ENCODE measurements around the gene C10orf95. TPM values are rescaled to one million over a fixed set of nuclear protein-coding genes. Genes with fewer than 3 reads are reported as not detected.

Gene C10orf95
- total and polyA plus RNA-seq, 2 donors (not counting 1 experiment from before 2014, with no cell fraction given): 0.32 to 0.63 TPM

DNA sequence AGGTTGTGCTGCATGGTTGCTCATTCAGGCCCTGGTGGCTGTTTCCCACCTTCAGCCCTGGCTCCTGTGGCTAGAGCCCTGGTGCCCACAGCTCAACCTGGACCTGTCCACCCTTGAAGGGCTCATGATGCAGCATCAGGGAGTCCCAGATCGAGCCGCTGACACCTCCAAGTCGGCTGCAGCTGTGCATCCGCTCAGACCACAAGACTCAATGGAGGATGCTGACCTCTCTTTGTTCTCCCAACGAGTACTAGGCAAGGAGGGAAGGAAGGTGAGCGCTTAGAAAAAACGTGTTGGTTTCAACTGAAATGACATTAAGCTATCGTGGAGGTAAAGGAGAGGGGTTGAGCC lies 9.5 kb upstream of the C10orf95 start:
- H3K4me2 ChIP-seq (replicated peaks; ENCODE audit: low read depth, low read length, poor library complexity, severe bottlenecking): peak overlapping the region; percentile 95
- H3K36me3 ChIP-seq (replicated peaks in 1 of 2; ENCODE audit: control extremely low read depth in 1 of 2, control insufficient read depth in 1 of 2, extremely low read depth in 1 of 2, insufficient read depth in 2 of 2, low read length in 1 of 2): peaks cover 0 to 5% of the 10 kb centered on the region in 2 experiments
- Mint-ChIP-seq H3K4me3 (peak overlapping the region; percentile 85), H3K27ac (peak overlapping the region; percentile 76), H3K9me3 (ENCODE audit: insufficient read depth) (no peaks in the 10 kb centered on the region), H3K4me1 (peaks cover 29% of the 10 kb centered on the region), H3K27me3 (no peaks in the 10 kb centered on the region)
- H3K4me1 ChIP-seq (ENCODE audit: control insufficient read depth in 2 of 2, insufficient read depth in 2 of 2, low read length in 2 of 2): peaks cover 17 to 23% of the 10 kb centered on the region in 2 donors
- 23% methylated on average over 8 of the region's 8 CpGs for WGBS (ENCODE audit: insufficient coverage)
- H3K27me3 ChIP-seq (replicated peaks in 1 of 4; ENCODE audit: control extremely low read depth in 1 of 4, control insufficient read depth in 3 of 4, insufficient read depth in 4 of 4, low read length in 3 of 4): peaks cover 0 to 4% (median 0%) of the 10 kb centered on the region in 4 experiments
- H3K27ac ChIP-seq (ENCODE audit: low read length in 2 of 2): peak overlapping the region; percentile 17 to 46
- peak overlapping the region in 4 of 5 experiments; percentile 55 to 76 (median 70) for H3K4me3 ChIP-seq (ENCODE audit: control extremely low read depth in 1 of 5, extremely low read depth in 1 of 5, insufficient read depth in 1 of 5, low read depth in 2 of 5, low read length in 4 of 5)
- peak overlapping the region; percentile 70 for H3K9ac ChIP-seq (ENCODE audit: low read length)
- POLR2A ChIA-PET: interaction anchor here (0.7 to 3.4 kb wide), 6 partner anchors 10 to 101 kb away, joined by 3 to 25 read pairs (median 7); partner anchors contain the start of genes C10orf95, CUEDC2, FBXL15 and NFKB2
- peak; percentile 12 for ATAC-seq (ENCODE audit: low read depth)
- CTCF ChIA-PET: interaction anchor here (0.9 to 4.0 kb wide), 9 partner anchors 9 to 291 kb away, joined by 3 to 36 read pairs (median 7); partner anchors contain the start of genes C10orf95 and SUFU
- H3K9me3 ChIP-seq (ENCODE audit: control extremely low read depth in 1 of 3, control insufficient read depth in 2 of 3, insufficient read depth in 1 of 3, low read length in 2 of 3): no peaks in the 10 kb centered on the region
- intact Hi-C loops (cut with micrococcal nuclease): loop anchor here (1.0 kb wide), 6 partner anchors 11 to 181 kb away; partner anchors contain the start of genes ACTR1A, CUEDC2 and FBXL15
- peak overlapping the region; percentile 95 for H2AFZ ChIP-seq (ENCODE audit: insufficient read depth, low read depth, low read length, poor library complexity, severe bottlenecking)
- no peaks in the 10 kb centered on the region for H4K20me1 ChIP-seq (ENCODE audit: control insufficient read depth, insufficient read depth, low read length, poor library complexity, severe bottlenecking)
- TF ChIP-seq EZH2 (IDR thresholded peaks at IDR 0.05; ENCODE audit: borderline replicate concordance, insufficient read depth, low read depth, low read length, poor library complexity, severe bottlenecking): no peak
- TF ChIP-seq, protein P1, sequence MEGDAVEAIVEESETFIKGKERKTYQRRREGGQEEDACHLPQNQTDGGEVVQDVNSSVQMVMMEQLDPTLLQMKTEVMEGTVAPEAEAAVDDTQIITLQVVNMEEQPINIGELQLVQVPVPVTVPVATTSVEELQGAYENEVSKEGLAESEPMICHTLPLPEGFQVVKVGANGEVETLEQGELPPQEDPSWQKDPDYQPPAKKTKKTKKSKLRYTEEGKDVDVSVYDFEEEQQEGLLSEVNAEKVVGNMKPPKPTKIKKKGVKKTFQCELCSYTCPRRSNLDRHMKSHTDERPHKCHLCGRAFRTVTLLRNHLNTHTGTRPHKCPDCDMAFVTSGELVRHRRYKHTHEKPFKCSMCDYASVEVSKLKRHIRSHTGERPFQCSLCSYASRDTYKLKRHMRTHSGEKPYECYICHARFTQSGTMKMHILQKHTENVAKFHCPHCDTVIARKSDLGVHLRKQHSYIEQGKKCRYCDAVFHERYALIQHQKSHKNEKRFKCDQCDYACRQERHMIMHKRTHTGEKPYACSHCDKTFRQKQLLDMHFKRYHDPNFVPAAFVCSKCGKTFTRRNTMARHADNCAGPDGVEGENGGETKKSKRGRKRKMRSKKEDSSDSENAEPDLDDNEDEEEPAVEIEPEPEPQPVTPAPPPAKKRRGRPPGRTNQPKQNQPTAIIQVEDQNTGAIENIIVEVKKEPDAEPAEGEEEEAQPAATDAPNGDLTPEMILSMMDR (IDR thresholded peaks at IDR 0.05): no peak
- H3K79me2 ChIP-seq (ENCODE audit: control insufficient read depth, insufficient read depth, low read length): peaks cover 12% of the 10 kb centered on the region
- no peak for DNase-seq

DNA sequence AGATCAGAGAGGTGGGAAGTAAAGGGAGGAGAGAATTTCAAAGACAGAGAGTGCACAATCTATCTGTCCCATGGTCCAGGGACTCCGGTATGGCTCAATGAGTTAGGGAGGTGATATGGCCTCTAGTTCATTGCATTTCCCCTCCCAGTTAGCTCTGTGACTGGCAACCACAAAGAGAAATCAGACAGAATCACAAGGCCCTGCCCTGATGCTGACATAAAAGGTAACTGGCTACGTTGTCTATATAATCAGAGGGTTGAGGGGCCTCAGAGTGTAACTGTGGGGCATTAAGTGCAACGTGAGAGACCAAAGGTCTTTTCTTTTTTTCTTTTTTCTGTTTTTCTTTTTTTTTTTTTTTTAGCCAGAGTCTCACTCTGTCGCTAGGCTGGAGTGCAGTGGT lies 7.3 kb upstream of the C10orf95 start:
- H3K27ac Mint-ChIP-seq: no peak overlapping the region
- DNase-seq: no peak
- H3K27me3 Mint-ChIP-seq: no peaks in the 10 kb centered on the region
- intact Hi-C loops (cut with micrococcal nuclease): no loop called here
- Histone ChIP-seq H3K36me3 (replicated peaks in 1 of 2; ENCODE audit: control extremely low read depth in 1 of 2, control insufficient read depth in 1 of 2, extremely low read depth in 1 of 2, insufficient read depth in 2 of 2, low read length in 1 of 2) (peaks cover 0 to 13% of the 10 kb centered on the region in 2 experiments), H3K9ac (ENCODE audit: low read length) (no peak overlapping the region), H3K79me2 (ENCODE audit: control insufficient read depth, insufficient read depth, low read length) (peaks cover 12% of the 10 kb centered on the region), H3K4me1 (ENCODE audit: control insufficient read depth in 2 of 2, insufficient read depth in 2 of 2, low read length in 2 of 2) (peaks cover 17 to 23% of the 10 kb centered on the region in 2 donors), H3K27me3 (replicated peaks in 1 of 4; ENCODE audit: control extremely low read depth in 1 of 4, control insufficient read depth in 3 of 4, insufficient read depth in 4 of 4, low read length in 3 of 4) (peaks cover 0 to 4% (median 0%) of the 10 kb centered on the region in 4 experiments), H4K20me1 (ENCODE audit: control insufficient read depth, insufficient read depth, low read length, poor library complexity, severe bottlenecking) (no peaks in the 10 kb centered on the region), H3K27ac (ENCODE audit: low read length in 2 of 2) (no peak overlapping the region), H3K4me3 (ENCODE audit: control extremely low read depth in 1 of 5, extremely low read depth in 1 of 5, insufficient read depth in 1 of 5, low read depth in 2 of 5, low read length in 4 of 5) (no peak overlapping the region), H3K4me2 (replicated peaks; ENCODE audit: low read depth, low read length, poor library complexity, severe bottlenecking) (no peak overlapping the region), H3K9me3 (ENCODE audit: control extremely low read depth in 1 of 3, control insufficient read depth in 2 of 3, insufficient read depth in 1 of 3, low read length in 2 of 3) (no peaks in the 10 kb centered on the region), H2AFZ (ENCODE audit: insufficient read depth, low read depth, low read length, poor library complexity, severe bottlenecking) (no peak overlapping the region)
- WGBS (ENCODE audit: insufficient coverage): 100% methylated on average over 1 of the region's 4 CpGs
- H3K4me3 Mint-ChIP-seq: no peak overlapping the region
- TF ChIP-seq, protein P1 (IDR thresholded peaks at IDR 0.05): no peak
- TF ChIP-seq EZH2 (IDR thresholded peaks at IDR 0.05; ENCODE audit: borderline replicate concordance, insufficient read depth, low read depth, low read length, poor library complexity, severe bottlenecking): no peak
- H3K9me3 Mint-ChIP-seq (ENCODE audit: insufficient read depth): no peaks in the 10 kb centered on the region
- CTCF ChIA-PET: no interaction called here
- ATAC-seq (ENCODE audit: low read depth): no peak
- POLR2A ChIA-PET: no interaction called here
- peaks cover 29% of the 10 kb centered on the region for H3K4me1 Mint-ChIP-seq

Measured in B cell (primary cell).